C4-2B (cell line): Measurements from ENCODE around the gene NREP.

Experiments
- H3K27ac ChIP-seq: fragments of 450-650 bp; 2 replicates; pipeline ENCODE4 v1.5.1; 2017
- ZFX ChIP-seq: fragments of 450-650 bp; IDR thresholded peaks from 2 replicates; pipeline ENCODE4 v1.6.1; 2017
- TF ChIP-seq, protein P1 (sequence below): fragments of 450-650 bp; conservative IDR thresholded peaks from 2 replicates; pipeline ENCODE4 v1.5.1; 2017; ENCODE audit warnings: mild to moderate bottlenecking

Gene NREP

DNA sequence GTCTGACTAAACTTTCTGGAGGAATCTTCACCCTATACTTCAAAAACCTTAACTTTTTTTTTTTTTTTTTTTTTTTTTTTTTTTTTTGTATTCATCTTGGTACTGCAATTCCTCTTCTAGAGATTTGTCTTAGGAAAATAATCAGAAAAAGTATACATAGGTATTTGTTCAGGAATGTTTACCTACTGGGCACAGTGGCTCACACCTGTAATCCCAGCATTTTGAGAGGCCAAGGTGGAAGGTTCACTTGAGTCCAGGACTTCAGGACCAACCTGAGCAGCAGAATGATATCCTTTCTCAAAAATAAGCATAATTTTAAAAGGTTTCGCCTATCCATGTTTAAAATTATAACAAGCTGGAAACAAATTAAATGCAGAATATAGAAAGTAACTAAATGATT is 33.3 kb upstream of the NREP start:
- no peak for TF ChIP-seq ZFX
- TF ChIP-seq, protein P1, sequence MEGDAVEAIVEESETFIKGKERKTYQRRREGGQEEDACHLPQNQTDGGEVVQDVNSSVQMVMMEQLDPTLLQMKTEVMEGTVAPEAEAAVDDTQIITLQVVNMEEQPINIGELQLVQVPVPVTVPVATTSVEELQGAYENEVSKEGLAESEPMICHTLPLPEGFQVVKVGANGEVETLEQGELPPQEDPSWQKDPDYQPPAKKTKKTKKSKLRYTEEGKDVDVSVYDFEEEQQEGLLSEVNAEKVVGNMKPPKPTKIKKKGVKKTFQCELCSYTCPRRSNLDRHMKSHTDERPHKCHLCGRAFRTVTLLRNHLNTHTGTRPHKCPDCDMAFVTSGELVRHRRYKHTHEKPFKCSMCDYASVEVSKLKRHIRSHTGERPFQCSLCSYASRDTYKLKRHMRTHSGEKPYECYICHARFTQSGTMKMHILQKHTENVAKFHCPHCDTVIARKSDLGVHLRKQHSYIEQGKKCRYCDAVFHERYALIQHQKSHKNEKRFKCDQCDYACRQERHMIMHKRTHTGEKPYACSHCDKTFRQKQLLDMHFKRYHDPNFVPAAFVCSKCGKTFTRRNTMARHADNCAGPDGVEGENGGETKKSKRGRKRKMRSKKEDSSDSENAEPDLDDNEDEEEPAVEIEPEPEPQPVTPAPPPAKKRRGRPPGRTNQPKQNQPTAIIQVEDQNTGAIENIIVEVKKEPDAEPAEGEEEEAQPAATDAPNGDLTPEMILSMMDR: no peak
- no peak overlapping the region for H3K27ac ChIP-seq

DNA sequence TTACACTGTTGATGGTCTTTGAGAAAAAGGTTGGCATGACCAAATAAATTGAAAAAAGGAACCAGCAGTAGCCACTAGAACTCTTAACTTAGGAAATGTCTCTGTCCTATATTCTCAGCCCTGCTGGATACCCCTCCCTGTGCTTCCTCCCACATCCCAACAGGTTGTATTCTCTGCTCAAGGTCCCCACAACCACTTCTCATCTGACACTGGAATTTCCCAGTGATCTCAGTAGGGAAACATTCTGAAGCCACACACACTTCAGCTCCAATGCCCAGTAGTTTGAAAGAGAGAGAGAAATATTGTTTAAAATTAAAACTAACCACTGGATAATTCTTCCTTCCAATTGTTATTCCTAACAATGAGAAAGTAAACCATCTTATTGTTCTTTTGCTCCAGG is 30.0 kb upstream of the NREP start:
- no peak for TF ChIP-seq ZFX
- TF ChIP-seq, protein P1: no peak
- no peak overlapping the region for H3K27ac ChIP-seq

DNA sequence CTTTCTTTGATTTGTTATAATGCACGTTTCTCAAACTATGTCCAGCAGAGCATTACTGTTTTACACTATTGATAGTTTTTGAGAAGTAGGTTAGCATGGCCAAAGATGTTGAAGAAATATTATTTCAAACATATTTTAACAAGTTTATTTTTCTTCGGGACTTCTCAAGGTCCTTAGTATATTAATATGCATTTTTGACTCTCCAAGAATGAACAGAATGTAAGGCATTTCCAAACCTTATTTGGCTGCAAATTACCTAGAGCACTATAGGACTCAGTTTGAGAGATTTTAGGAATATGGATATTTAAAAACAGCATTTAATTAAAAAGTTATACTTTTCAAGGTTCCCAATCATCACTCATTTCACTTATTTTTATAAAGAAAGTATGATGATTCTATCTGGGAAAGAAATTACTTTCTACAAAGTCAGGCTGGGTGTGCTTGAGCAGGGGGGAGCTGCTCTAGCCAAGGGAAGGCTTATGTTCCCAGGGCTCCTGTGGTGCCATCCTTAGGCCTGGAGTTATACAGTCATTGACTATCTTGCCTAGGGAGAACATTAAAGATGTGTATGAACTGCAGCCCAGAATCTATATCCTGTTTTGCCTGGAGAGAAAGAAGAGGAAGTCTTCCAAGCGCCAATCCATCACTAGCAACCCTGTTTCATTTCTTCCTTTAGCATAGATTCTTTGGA is 27.6 kb upstream of the NREP start:
- TF ChIP-seq, protein P1: no peak
- no peak overlapping the region for H3K27ac ChIP-seq

DNA sequence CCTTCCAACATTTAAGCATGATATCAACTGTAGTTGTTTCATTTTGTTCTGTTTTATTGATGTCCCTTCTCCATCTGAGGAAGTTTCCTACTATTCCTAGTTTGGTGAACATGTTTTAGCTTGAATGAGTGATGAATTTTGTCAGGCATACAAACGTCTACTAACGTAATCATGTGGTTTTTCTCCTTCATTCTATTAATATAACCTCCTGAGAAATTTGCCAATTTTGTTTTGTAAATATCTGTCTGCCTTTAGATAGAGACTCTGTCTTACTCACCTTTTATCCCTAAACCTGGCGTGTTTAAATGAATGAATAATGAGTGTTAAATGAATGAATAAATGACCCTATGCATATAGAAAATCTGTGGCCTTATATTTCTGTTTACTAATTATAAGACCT is 26.5 kb upstream of the NREP start:
- TF ChIP-seq ZFX: no peak
- TF ChIP-seq, protein P1: no peak
- H3K27ac ChIP-seq: no peak overlapping the region

DNA sequence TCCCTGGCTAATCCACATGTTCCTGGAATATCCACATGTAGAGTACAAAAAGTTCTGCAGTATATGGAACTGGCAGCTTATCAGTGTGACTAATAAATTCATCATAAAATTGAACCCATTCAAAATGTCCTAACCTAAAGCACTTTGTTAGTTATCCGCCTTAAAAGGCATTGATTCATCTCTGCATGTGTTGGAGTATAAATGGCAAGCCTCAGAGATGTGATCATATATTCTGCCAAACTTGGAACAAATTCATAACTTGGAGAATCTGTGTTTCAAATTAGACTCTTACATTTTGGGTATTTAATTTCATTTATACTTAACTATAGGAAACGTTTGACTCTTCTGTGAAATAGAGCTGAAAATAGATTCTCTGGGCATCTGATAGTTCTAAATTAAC is 25.2 kb upstream of the NREP start:
- H3K27ac ChIP-seq: no peak overlapping the region
- TF ChIP-seq, protein P1: no peak
- no peak for TF ChIP-seq ZFX

DNA sequence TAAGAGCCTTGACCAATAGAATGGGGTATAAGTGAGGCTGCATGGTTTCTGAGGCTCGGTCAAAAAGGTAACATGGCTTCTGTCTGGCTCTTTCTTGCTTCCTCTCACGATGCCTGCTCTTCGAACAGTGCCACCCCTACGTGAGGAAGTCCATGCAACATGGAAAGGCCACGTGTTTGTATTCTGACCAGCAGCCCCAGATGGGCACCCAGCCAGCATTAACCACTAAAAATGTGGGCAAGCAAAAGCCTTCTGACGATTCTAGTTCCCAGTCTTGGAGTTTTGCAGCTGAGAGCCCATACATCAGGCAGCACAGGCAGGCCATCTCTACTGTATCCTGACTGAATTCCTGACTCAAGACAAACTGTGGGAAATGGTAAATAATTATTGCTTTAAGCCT is 24.2 kb upstream of the NREP start:
- H3K27ac ChIP-seq: no peak overlapping the region
- TF ChIP-seq, protein P1: no peak
- TF ChIP-seq ZFX: no peak

DNA sequence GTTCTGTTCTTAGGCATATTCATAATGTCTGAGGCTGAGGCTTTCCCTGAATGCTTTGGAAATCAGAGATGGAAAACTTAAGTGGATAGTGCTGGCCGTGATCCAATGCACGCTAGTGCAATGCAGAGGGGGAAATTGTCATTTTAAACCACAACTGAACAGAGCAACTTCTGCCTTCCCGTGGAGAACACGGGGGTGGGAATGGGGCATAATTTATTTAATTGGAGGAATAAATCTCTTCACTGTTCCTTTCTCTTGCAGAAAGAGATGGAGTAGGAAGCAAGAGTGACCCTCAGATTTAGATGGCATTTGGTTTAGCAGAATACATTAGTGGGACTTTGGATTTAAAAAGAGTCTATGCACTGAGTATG is 22.9 kb upstream of the NREP start:
- no peak for TF ChIP-seq ZFX
- TF ChIP-seq, protein P1: no peak
- H3K27ac ChIP-seq: no peak overlapping the region
